ENCODE measurements around the gene GABBR2. TPM values are rescaled to one million over a fixed set of nuclear protein-coding genes. Genes with fewer than 3 reads are reported as not detected.
"Not testable (repeated sequence)": the region's sequence is repeated elsewhere in the genome, so short reads cannot be mapped to it uniquely, and the experiment has no call there.

Gene GABBR2
- total RNA-seq, 4 donors from 2014 or later: 2.4 to 13.6 (median 10.0) TPM

GRCh38 chr9:98280162-98280561 is 428.6 kb downstream of the GABBR2 start:
- no peak for DNase-seq
- TF ChIP-seq CTCF (IDR thresholded peaks at IDR 0.05) (no peak), POLR2A (IDR thresholded peaks at IDR 0.05) (no peak)
- Histone ChIP-seq H3K36me3 (no peaks in the 10 kb centered on the region), H3K4me1 (no peaks in the 10 kb centered on the region), H3K9me3 (no peaks in the 10 kb centered on the region), H3K4me3 (replicated peaks in 1 of 3) (no peak overlapping the region), H3K27ac (no peak overlapping the region), H3K27me3 (no peaks in the 10 kb centered on the region)
- intact Hi-C loops (cut with DNase I): no loop called here
- WGBS, 2 donors: 75 to 97% methylated on average over 2 of the region's 2 CpGs

- Histone ChIP-seq H3K4me1 (no peaks in the 10 kb centered on the region), H3K36me3 (no peaks in the 10 kb centered on the region), H3K27ac (no peak overlapping the region), H3K9me3 (no peaks in the 10 kb centered on the region), H3K27me3 (no peaks in the 10 kb centered on the region), H3K4me3 (replicated peaks in 1 of 3) (no peak overlapping the region)
- 61 to 64% methylated on average over 10 of the region's 10 CpGs for WGBS, 2 donors
- DNase-seq: no peak
- intact Hi-C loops (cut with DNase I): no loop called here
- no peak for TF ChIP-seq CTCF (IDR thresholded peaks at IDR 0.05)
- TF ChIP-seq POLR2A (IDR thresholded peaks at IDR 0.05): no peak
Measured at GRCh38 chr9:98276907-98277469, 431.7 kb downstream of the GABBR2 start.

GRCh38 chr9:98275159-98275558 is 433.6 kb downstream of the GABBR2 start:
- intact Hi-C loops (cut with DNase I): no loop called here
- no peaks in the 10 kb centered on the region for H3K9me3 ChIP-seq
- WGBS, 2 donors: 88 to 91% methylated on average over 2 of the region's 2 CpGs

GRCh38 chr9:98272083-98272482 is 436.7 kb downstream of the GABBR2 start:
- no peak for TF ChIP-seq POLR2A (IDR thresholded peaks at IDR 0.05)
- no peak for TF ChIP-seq CTCF (IDR thresholded peaks at IDR 0.05)
- Histone ChIP-seq H3K27me3 (no peaks in the 10 kb centered on the region), H3K4me3 (replicated peaks in 1 of 3) (no peak overlapping the region), H3K27ac (no peak overlapping the region), H3K4me1 (no peaks in the 10 kb centered on the region), H3K36me3 (no peaks in the 10 kb centered on the region), H3K9me3 (no peaks in the 10 kb centered on the region)
- intact Hi-C loops (cut with DNase I): no loop called here
- WGBS, 2 donors: 88 to 92% methylated on average over 3 of the region's 3 CpGs
- DNase-seq: no peak

More at GRCh38 chr9:98275159-98275558, 433.6 kb downstream of the GABBR2 start:
- TF ChIP-seq CTCF (IDR thresholded peaks at IDR 0.05) (no peak), POLR2A (IDR thresholded peaks at IDR 0.05) (no peak)
- no peaks in the 10 kb centered on the region for H3K4me1 ChIP-seq
- H3K4me3 ChIP-seq (replicated peaks in 1 of 3): no peak overlapping the region
- no peaks in the 10 kb centered on the region for H3K36me3 ChIP-seq
- no peaks in the 10 kb centered on the region for H3K27me3 ChIP-seq
- no peak overlapping the region for H3K27ac ChIP-seq
- no peak for DNase-seq

GRCh38 chr9:98271479-98271878 is 437.3 kb downstream of the GABBR2 start:
- 59 to 69% methylated on average over 3 of the region's 3 CpGs for WGBS, 2 donors
- no peaks in the 10 kb centered on the region for H3K27me3 ChIP-seq
- TF ChIP-seq CTCF (IDR thresholded peaks at IDR 0.05): no peak
- TF ChIP-seq POLR2A (IDR thresholded peaks at IDR 0.05): no peak
- no peak for DNase-seq
- no peak overlapping the region for H3K27ac ChIP-seq
- H3K4me1 ChIP-seq: no peaks in the 10 kb centered on the region
- intact Hi-C loops (cut with DNase I): no loop called here
- no peaks in the 10 kb centered on the region for H3K36me3 ChIP-seq
- no peak overlapping the region for H3K4me3 ChIP-seq (replicated peaks in 1 of 3)
- H3K9me3 ChIP-seq: no peaks in the 10 kb centered on the region

GRCh38 chr9:98270284-98270683 is 438.5 kb downstream of the GABBR2 start:
- H3K27me3 ChIP-seq; H3K4me1 ChIP-seq; intact Hi-C loops (cut with DNase I); DNase-seq; H3K4me3 ChIP-seq (replicated peaks in 1 of 3); H3K9me3 ChIP-seq; H3K27ac ChIP-seq; H3K36me3 ChIP-seq: not testable (repeated sequence)
- WGBS, 2 donors: 45 to 48% methylated on average over 11 of the region's 11 CpGs

GRCh38 chr9:98269652-98270051 is 439.1 kb downstream of the GABBR2 start:
- H3K27me3 ChIP-seq; DNase-seq; intact Hi-C loops (cut with DNase I); H3K4me1 ChIP-seq; H3K4me3 ChIP-seq (replicated peaks in 1 of 3); H3K27ac ChIP-seq; H3K9me3 ChIP-seq; H3K36me3 ChIP-seq: not testable (repeated sequence)
- WGBS, 2 donors: 68 to 71% methylated on average over 10 of the region's 10 CpGs

GRCh38 chr9:98267556-98267955 is 441.2 kb downstream of the GABBR2 start:
- DNase-seq; H3K27me3 ChIP-seq; H3K4me1 ChIP-seq; H3K9me3 ChIP-seq; intact Hi-C loops (cut with DNase I); H3K27ac ChIP-seq; H3K36me3 ChIP-seq; H3K4me3 ChIP-seq (replicated peaks in 1 of 3): not testable (repeated sequence)
- WGBS, 2 donors: 87 to 92% methylated on average over 8 of the region's 8 CpGs
